Measurements from ENCODE around the gene SLC22A17. TPM values are rescaled to one million over a fixed set of nuclear protein-coding genes. Genes with fewer than 3 reads are reported as not detected.

SLC22A17 gene
- total RNA-seq, 1 experiment from 2014 or later = 42.3 TPM

DNA sequence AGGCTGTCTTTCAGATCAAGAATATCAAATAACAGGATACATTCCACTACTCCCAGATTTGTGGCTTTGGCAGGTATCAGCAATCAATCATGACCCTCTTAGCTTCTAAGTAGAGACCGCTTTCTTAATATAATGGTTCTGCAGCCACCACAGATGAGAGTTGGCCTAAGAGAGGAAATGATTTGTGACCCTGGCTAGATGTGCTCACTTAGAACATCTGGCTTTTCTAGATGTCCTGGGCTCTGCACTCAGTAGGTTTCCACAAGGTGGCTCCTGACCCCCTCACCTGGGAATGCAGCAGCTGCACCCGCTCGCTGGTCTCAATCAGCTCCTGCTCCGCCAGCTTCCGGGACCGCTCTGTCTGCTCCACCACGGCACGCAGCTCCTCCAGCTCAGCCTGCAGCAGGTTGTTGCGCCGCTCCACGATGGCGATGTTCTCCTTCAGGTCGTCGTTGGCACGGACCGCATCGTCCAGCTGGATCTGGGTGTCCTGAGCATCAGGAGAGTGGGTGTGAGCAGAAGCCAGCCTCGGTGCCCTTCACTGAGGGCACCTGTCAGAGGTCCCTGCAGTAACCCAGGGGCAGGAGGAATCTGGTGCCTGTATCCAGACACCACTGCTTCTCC lies 33.1 kb upstream of the SLC22A17 start (continued):
- TF ChIP-seq, protein P1, sequence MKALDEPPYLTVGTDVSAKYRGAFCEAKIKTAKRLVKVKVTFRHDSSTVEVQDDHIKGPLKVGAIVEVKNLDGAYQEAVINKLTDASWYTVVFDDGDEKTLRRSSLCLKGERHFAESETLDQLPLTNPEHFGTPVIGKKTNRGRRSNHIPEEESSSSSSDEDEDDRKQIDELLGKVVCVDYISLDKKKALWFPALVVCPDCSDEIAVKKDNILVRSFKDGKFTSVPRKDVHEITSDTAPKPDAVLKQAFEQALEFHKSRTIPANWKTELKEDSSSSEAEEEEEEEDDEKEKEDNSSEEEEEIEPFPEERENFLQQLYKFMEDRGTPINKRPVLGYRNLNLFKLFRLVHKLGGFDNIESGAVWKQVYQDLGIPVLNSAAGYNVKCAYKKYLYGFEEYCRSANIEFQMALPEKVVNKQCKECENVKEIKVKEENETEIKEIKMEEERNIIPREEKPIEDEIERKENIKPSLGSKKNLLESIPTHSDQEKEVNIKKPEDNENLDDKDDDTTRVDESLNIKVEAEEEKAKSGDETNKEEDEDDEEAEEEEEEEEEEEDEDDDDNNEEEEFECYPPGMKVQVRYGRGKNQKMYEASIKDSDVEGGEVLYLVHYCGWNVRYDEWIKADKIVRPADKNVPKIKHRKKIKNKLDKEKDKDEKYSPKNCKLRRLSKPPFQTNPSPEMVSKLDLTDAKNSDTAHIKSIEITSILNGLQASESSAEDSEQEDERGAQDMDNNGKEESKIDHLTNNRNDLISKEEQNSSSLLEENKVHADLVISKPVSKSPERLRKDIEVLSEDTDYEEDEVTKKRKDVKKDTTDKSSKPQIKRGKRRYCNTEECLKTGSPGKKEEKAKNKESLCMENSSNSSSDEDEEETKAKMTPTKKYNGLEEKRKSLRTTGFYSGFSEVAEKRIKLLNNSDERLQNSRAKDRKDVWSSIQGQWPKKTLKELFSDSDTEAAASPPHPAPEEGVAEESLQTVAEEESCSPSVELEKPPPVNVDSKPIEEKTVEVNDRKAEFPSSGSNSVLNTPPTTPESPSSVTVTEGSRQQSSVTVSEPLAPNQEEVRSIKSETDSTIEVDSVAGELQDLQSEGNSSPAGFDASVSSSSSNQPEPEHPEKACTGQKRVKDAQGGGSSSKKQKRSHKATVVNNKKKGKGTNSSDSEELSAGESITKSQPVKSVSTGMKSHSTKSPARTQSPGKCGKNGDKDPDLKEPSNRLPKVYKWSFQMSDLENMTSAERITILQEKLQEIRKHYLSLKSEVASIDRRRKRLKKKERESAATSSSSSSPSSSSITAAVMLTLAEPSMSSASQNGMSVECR (CRISPR knock-in tag; IDR thresholded peaks at IDR 0.05; ENCODE audit: borderline replicate concordance) = no peak

- ATAC-seq = no peak
- CTCF ChIA-PET = interaction anchor here (2.2 kb wide), 1 partner anchor 71 kb away, joined by 14 read pairs; no protein-coding TSS in a partner anchor
- POLR2A ChIA-PET = no interaction called here
- Mint-ChIP-seq H3K27me3 (ENCODE audit: low read depth) (peaks cover 36% of the 10 kb centered on the region), H3K9me3 (no peaks in the 10 kb centered on the region), H3K4me1 (peaks cover 11% of the 10 kb centered on the region), H3K36me3 (no peaks in the 10 kb centered on the region), H3K27ac (no peak overlapping the region), H3K4me3 (no peak overlapping the region)
- TF ChIP-seq, protein P2, sequence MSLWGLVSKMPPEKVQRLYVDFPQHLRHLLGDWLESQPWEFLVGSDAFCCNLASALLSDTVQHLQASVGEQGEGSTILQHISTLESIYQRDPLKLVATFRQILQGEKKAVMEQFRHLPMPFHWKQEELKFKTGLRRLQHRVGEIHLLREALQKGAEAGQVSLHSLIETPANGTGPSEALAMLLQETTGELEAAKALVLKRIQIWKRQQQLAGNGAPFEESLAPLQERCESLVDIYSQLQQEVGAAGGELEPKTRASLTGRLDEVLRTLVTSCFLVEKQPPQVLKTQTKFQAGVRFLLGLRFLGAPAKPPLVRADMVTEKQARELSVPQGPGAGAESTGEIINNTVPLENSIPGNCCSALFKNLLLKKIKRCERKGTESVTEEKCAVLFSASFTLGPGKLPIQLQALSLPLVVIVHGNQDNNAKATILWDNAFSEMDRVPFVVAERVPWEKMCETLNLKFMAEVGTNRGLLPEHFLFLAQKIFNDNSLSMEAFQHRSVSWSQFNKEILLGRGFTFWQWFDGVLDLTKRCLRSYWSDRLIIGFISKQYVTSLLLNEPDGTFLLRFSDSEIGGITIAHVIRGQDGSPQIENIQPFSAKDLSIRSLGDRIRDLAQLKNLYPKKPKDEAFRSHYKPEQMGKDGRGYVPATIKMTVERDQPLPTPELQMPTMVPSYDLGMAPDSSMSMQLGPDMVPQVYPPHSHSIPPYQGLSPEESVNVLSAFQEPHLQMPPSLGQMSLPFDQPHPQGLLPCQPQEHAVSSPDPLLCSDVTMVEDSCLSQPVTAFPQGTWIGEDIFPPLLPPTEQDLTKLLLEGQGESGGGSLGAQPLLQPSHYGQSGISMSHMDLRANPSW (CRISPR knock-in tag; conservative IDR thresholded peaks at IDR 0.05; ENCODE audit: low read depth) = no peak
- TF ChIP-seq GABPB1 (CRISPR knock-in tag; IDR thresholded peaks at IDR 0.05) (no peak), ZNF138 (CRISPR knock-in tag; conservative IDR thresholded peaks at IDR 0.05) (no peak), RORB (CRISPR knock-in tag; IDR thresholded peaks at IDR 0.05) (no peak), ZNF423 (CRISPR knock-in tag; IDR thresholded peaks at IDR 0.05) (no peak), CBFB (CRISPR knock-in tag; IDR thresholded peaks at IDR 0.05; ENCODE audit: low read depth) (no peak), MXD4 (CRISPR knock-in tag; IDR thresholded peaks at IDR 0.05; ENCODE audit: borderline replicate concordance) (no peak), JUN (CRISPR knock-in tag; IDR thresholded peaks at IDR 0.05) (no peak)
- TF ChIP-seq, protein P3, sequence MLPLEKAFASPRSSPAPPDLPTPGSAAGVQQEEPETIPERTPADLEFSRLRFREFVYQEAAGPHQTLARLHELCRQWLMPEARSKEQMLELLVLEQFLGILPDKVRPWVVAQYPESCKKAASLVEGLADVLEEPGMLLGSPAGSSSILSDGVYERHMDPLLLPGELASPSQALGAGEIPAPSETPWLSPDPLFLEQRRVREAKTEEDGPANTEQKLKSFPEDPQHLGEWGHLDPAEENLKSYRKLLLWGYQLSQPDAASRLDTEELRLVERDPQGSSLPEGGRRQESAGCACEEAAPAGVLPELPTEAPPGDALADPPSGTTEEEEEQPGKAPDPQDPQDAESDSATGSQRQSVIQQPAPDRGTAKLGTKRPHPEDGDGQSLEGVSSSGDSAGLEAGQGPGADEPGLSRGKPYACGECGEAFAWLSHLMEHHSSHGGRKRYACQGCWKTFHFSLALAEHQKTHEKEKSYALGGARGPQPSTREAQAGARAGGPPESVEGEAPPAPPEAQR (CRISPR knock-in tag; IDR thresholded peaks at IDR 0.05) = no peak
- TF ChIP-seq, protein P4, sequence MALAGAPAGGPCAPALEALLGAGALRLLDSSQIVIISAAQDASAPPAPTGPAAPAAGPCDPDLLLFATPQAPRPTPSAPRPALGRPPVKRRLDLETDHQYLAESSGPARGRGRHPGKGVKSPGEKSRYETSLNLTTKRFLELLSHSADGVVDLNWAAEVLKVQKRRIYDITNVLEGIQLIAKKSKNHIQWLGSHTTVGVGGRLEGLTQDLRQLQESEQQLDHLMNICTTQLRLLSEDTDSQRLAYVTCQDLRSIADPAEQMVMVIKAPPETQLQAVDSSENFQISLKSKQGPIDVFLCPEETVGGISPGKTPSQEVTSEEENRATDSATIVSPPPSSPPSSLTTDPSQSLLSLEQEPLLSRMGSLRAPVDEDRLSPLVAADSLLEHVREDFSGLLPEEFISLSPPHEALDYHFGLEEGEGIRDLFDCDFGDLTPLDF (CRISPR knock-in tag; IDR thresholded peaks at IDR 0.05) = no peak
- TF ChIP-seq, protein P5, sequence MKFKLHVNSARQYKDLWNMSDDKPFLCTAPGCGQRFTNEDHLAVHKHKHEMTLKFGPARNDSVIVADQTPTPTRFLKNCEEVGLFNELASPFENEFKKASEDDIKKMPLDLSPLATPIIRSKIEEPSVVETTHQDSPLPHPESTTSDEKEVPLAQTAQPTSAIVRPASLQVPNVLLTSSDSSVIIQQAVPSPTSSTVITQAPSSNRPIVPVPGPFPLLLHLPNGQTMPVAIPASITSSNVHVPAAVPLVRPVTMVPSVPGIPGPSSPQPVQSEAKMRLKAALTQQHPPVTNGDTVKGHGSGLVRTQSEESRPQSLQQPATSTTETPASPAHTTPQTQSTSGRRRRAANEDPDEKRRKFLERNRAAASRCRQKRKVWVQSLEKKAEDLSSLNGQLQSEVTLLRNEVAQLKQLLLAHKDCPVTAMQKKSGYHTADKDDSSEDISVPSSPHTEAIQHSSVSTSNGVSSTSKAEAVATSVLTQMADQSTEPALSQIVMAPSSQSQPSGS (CRISPR knock-in tag; IDR thresholded peaks at IDR 0.05; ENCODE audit: borderline replicate concordance, low read depth) = no peak
- DNase-seq (ENCODE audit: low spot score) = no peak
These were observed 32.6 kb upstream of the SLC22A17 start for GRCh38 chr14:23385244-23385641.
